Measurements from ENCODE around the gene ACADS. TPM values are rescaled to one million over a fixed set of nuclear protein-coding genes. Genes with fewer than 3 reads are reported as not detected.
"Not testable (repeated sequence)": the region's sequence is repeated elsewhere in the genome, so short reads cannot be mapped to it uniquely, and the experiment has no call there.

ACADS gene
- total RNA-seq, 1 experiment from 2014 or later: 16.1 TPM

- Mint-ChIP-seq H3K36me3 (ENCODE audit: insufficient read depth, unreplicated experiment) (peaks cover 36% of the 10 kb centered on the region), H3K4me1 (ENCODE audit: low read depth, unreplicated experiment) (peaks cover 12% of the 10 kb centered on the region), H3K4me3 (ENCODE audit: low read depth, unreplicated experiment) (peak overlapping the region; percentile 70), H3K27ac (ENCODE audit: unreplicated experiment) (no peak overlapping the region), H3K9me3 (ENCODE audit: low read depth, unreplicated experiment) (no peaks in the 10 kb centered on the region), H3K27me3 (ENCODE audit: unreplicated experiment) (no peaks in the 10 kb centered on the region)
- CTCF ChIA-PET: no interaction called here
- no peak for DNase-seq
- no peak for TF ChIP-seq CTCF (IDR thresholded peaks at IDR 0.05; ENCODE audit: unreplicated experiment)
- intact Hi-C loops (cut with micrococcal nuclease; ENCODE audit: unreplicated experiment): no loop called here
- BruUV-seq (replicated peaks): no TSS peak
Measured at GRCh38 chr12:120725151-120725658, 421 bp upstream of the ACADS start.

DNA sequence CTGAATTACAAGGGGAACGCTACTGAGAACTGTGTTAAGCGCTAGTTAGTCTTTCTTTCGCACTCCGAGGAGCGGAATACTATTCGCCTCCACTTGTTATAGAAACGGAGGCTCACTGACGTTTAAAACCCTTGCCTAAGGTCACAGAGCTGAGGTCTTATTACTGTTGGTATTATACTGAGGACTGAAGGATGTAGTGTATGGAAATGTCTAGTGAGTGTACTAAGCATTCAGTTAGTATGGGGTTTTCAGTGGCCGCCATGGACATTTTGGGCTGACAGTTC is 826 bp downstream of the ACADS start:
- TF ChIP-seq CTCF (IDR thresholded peaks at IDR 0.05; ENCODE audit: unreplicated experiment): no peak
- H3K4me3 Mint-ChIP-seq (ENCODE audit: low read depth, unreplicated experiment): peak overlapping the region; percentile 70
- H3K36me3 Mint-ChIP-seq (ENCODE audit: insufficient read depth, unreplicated experiment): peaks cover 28% of the 10 kb centered on the region
- no peaks in the 10 kb centered on the region for H3K9me3 Mint-ChIP-seq (ENCODE audit: low read depth, unreplicated experiment)
- TSS peak; percentile 13 for BruUV-seq (replicated peaks)
- intact Hi-C loops (cut with micrococcal nuclease; ENCODE audit: unreplicated experiment): no loop called here
- CTCF ChIA-PET: no interaction called here
- H3K27ac Mint-ChIP-seq (ENCODE audit: unreplicated experiment): no peak overlapping the region
- no peak for DNase-seq
- H3K27me3 Mint-ChIP-seq (ENCODE audit: unreplicated experiment): no peaks in the 10 kb centered on the region
- peaks cover 12% of the 10 kb centered on the region for H3K4me1 Mint-ChIP-seq (ENCODE audit: low read depth, unreplicated experiment)

GRCh38 chr12:120726961-120727360 is 1.3 kb downstream of the ACADS start:
- no peak for TF ChIP-seq CTCF (IDR thresholded peaks at IDR 0.05; ENCODE audit: unreplicated experiment)
- CTCF ChIA-PET: no interaction called here
- DNase-seq: no peak
- Mint-ChIP-seq H3K4me3 (ENCODE audit: low read depth, unreplicated experiment) (peak overlapping the region; percentile 70), H3K4me1 (ENCODE audit: low read depth, unreplicated experiment) (peaks cover 12% of the 10 kb centered on the region), H3K27me3 (ENCODE audit: unreplicated experiment) (no peaks in the 10 kb centered on the region), H3K9me3 (ENCODE audit: low read depth, unreplicated experiment) (no peaks in the 10 kb centered on the region), H3K36me3 (ENCODE audit: insufficient read depth, unreplicated experiment) (peaks cover 28% of the 10 kb centered on the region), H3K27ac (ENCODE audit: unreplicated experiment) (no peak overlapping the region)
- BruUV-seq (replicated peaks): no TSS peak
- intact Hi-C loops (cut with micrococcal nuclease; ENCODE audit: unreplicated experiment): no loop called here

DNA sequence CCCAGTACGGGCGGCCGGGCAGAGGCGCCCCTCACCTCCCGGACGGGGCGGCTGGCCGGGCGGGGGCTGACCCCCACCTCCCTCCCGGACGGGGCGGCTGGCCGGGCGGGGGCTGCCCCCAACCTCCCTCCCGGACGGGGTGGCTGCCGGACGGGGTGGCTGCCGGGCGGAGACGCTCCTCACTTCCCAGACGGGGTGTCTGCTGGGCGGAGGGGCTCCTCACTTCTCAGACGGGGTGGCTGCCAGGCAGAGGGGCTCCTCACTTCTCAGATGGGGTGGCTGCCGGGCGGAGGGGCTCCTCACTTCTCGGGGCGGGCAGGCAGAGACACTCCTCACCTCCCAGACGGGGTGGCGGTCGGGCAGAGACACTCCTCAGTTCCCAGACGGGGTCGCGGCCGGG is 6.6 kb downstream of the ACADS start:
- H3K9me3 Mint-ChIP-seq (ENCODE audit: low read depth, unreplicated experiment); BruUV-seq (replicated peaks); CTCF ChIA-PET; H3K4me1 Mint-ChIP-seq (ENCODE audit: low read depth, unreplicated experiment); intact Hi-C loops (cut with micrococcal nuclease; ENCODE audit: unreplicated experiment); H3K27ac Mint-ChIP-seq (ENCODE audit: unreplicated experiment); DNase-seq; H3K4me3 Mint-ChIP-seq (ENCODE audit: low read depth, unreplicated experiment); H3K27me3 Mint-ChIP-seq (ENCODE audit: unreplicated experiment): not testable (repeated sequence)
- H3K36me3 Mint-ChIP-seq (ENCODE audit: insufficient read depth, unreplicated experiment): peaks cover 10% of the 10 kb centered on the region

- Mint-ChIP-seq H3K9me3 (ENCODE audit: low read depth, unreplicated experiment) (no peaks in the 10 kb centered on the region), H3K4me3 (ENCODE audit: low read depth, unreplicated experiment) (no peak overlapping the region), H3K27ac (ENCODE audit: unreplicated experiment) (no peak overlapping the region), H3K4me1 (ENCODE audit: low read depth, unreplicated experiment) (no peaks in the 10 kb centered on the region), H3K36me3 (ENCODE audit: insufficient read depth, unreplicated experiment) (peaks cover 10% of the 10 kb centered on the region), H3K27me3 (ENCODE audit: unreplicated experiment) (no peaks in the 10 kb centered on the region)
- intact Hi-C loops (cut with micrococcal nuclease; ENCODE audit: unreplicated experiment): no loop called here
- DNase-seq: no peak
- CTCF ChIA-PET: interaction anchor here (0.9 kb wide), 1 partner anchor 247 kb away, joined by 4 read pairs; no protein-coding TSS in a partner anchor
- no TSS peak for BruUV-seq (replicated peaks)
- TF ChIP-seq CTCF (IDR thresholded peaks at IDR 0.05; ENCODE audit: unreplicated experiment): no peak
Measured at GRCh38 chr12:120733574-120733973, 7.9 kb downstream of the ACADS start.

All from Calu3 (cell line).